ENCODE measurements around the gene MSANTD3.
"Not testable (repeated sequence)": the region's sequence is repeated elsewhere in the genome, so short reads cannot be mapped to it uniquely, and the experiment has no call there.

Gene MSANTD3

GRCh38 chr9:100428871-100429654 is 2.1 kb downstream of the MSANTD3 start:
- DNase-seq, result no peak

GRCh38 chr9:100430286-100430940 is 3.5 kb downstream of the MSANTD3 start:
- no peak for DNase-seq

GRCh38 chr9:100431886-100432285 is 4.9 kb downstream of the MSANTD3 start:
- DNase-seq, result no peak

GRCh38 chr9:100432736-100433135 is 5.8 kb downstream of the MSANTD3 start:
- DNase-seq, result no peak

GRCh38 chr9:100436571-100436970 is 9.6 kb downstream of the MSANTD3 start:
- DNase-seq, result no peak

- peak; percentile 68 for DNase-seq
Measured at GRCh38 chr9:100437860-100438805, 11.2 kb downstream of the MSANTD3 start.

GRCh38 chr9:100440071-100440470 is 13.1 kb downstream of the MSANTD3 start:
- DNase-seq, result no peak

- not testable (repeated sequence) for DNase-seq
Measured at GRCh38 chr9:100440487-100440886, 13.5 kb downstream of the MSANTD3 start.

- DNase-seq, result peak; percentile 60
Measured at GRCh38 chr9:100441911-100442361, 15.0 kb downstream of the MSANTD3 start.

GRCh38 chr9:100443781-100444768 is 17.1 kb downstream of the MSANTD3 start:
- no peak for DNase-seq

GRCh38 chr9:100445161-100445902 is 18.4 kb downstream of the MSANTD3 start:
- DNase-seq, result no peak

- DNase-seq, result no peak
Measured at GRCh38 chr9:100445903-100446549, 19.1 kb downstream of the MSANTD3 start.

GRCh38 chr9:100447041-100447440 is 20.1 kb downstream of the MSANTD3 start:
- DNase-seq, result no peak

GRCh38 chr9:100448266-100448665 is 21.3 kb downstream of the MSANTD3 start:
- no peak for DNase-seq

GRCh38 chr9:100449420-100449819 is 22.5 kb downstream of the MSANTD3 start:
- no peak for DNase-seq

- no peak for DNase-seq
Measured at GRCh38 chr9:100452894-100453293, 26.0 kb downstream of the MSANTD3 start.

- no peak for DNase-seq
Measured at GRCh38 chr9:100455470-100455869, 28.5 kb downstream of the MSANTD3 start.

GRCh38 chr9:100457517-100457916 is 30.6 kb downstream of the MSANTD3 start:
- DNase-seq, result no peak

GRCh38 chr9:100459963-100460362 is 33.0 kb downstream of the MSANTD3 start:
- DNase-seq, result no peak

- DNase-seq, result no peak
Measured at GRCh38 chr9:100465274-100465673, 38.3 kb downstream of the MSANTD3 start.

GRCh38 chr9:100465761-100466160 is 38.8 kb downstream of the MSANTD3 start:
- DNase-seq, result no peak

Measured in right forelimb (tissue), 1 donor.